K562 (cell line): Measurements from ENCODE around the gene PHF21A. TPM values are rescaled to one million over a fixed set of nuclear protein-coding genes. Genes with fewer than 3 reads are reported as not detected.

ENCODE experiments used
- ATAC-seq: fragments of 200-7000 bp; cut with Tn5 transposase; 3 replicates; pipeline ENCODE4 v1.9.1; 2020; ENCODE audit warnings: moderate library complexity
- BruUV-seq: library from RNA; stranded (reverse); fragments of 400-500 nt; replicated peaks from 2 replicates; lab custom pipeline; 2021; lab: Mats Ljungman, UMichigan
- CTCF ChIA-PET: fragments of 300-600 bp; formaldehyde crosslinking; extraction: SDS; loops from one replicate; lab custom pipeline; 2021; ENCODE audit warnings: low intra/inter-chr PET ratio; lab: Yijun Ruan, JAX
- POLR2A ChIA-PET: fragments of 300-600, 350-650 bp; sonication (Branson Sonifier 250); formaldehyde crosslinking; extraction: SDS; loops from one replicate; lab custom pipeline; 2021; ENCODE audit warnings: antibody characterized with exemption, inconsistent platforms; lab: Yijun Ruan, JAX
- DNase-seq, 4 experiments: peaks; one replicate each; pipeline versions ENCODE4 v3.0.0 to v3.0.0-alpha.2; 2011 to 2018; ENCODE audit warnings: low spot score in 3 of 4, mixed read lengths in 3 of 4; ENCODE audit errors: extremely low read depth in 1 of 4
- FAIRE-seq: peaks from 2 replicates; lab custom pipeline; 2011; peaks lifted over from hg19 to GRCh38; lab: Jason Lieb, UNC
- H2AFZ ChIP-seq: 2 replicates; pipeline ENCODE4 v1.6.0; 2011; ENCODE audit warnings: low read depth, low read length, control low read depth, inconsistent platforms
- H3K27ac ChIP-seq: fragments of 200-600 bp; 3 replicates; pipeline ENCODE4 v1.8.0; 2011; ENCODE audit warnings: low read depth, mild to moderate bottlenecking, control low read depth, inconsistent platforms, low read length, moderate library complexity, mixed read lengths; ENCODE audit errors: extremely low read depth
- H3K27me3 ChIP-seq, 2 experiments: fragments of 300-600 bp in 1 of 2; 2 replicates in 1 of 2; 3 replicates in 1 of 2; pipeline versions ENCODE4 v1.6.0 to v1.8.0; 2011; ENCODE audit warnings: inconsistent platforms in 2 of 2, low read length in 2 of 2, mild to moderate bottlenecking in 1 of 2, mixed read lengths in 1 of 2, moderate library complexity in 1 of 2; ENCODE audit not compliant: control insufficient read depth in 2 of 2, insufficient read depth in 2 of 2
- H3K36me3 ChIP-seq: fragments of 300-600 bp; 3 replicates; pipeline ENCODE4 v1.8.0; 2011; ENCODE audit warnings: mild to moderate bottlenecking, low read length, inconsistent platforms; ENCODE audit not compliant: control insufficient read depth, insufficient read depth
- H3K4me1 ChIP-seq, 2 experiments: fragments of 200-600 bp in 1 of 2; replicated peaks in 1 of 2; 2 replicates in 1 of 2; 3 replicates in 1 of 2; pipeline versions ENCODE4 v1.5.1 to v1.8.0; 2011; ENCODE audit warnings: inconsistent platforms in 2 of 2, low read length in 2 of 2, mild to moderate bottlenecking in 1 of 2, mixed read lengths in 1 of 2, moderate library complexity in 1 of 2; ENCODE audit not compliant: control insufficient read depth in 2 of 2, insufficient read depth in 2 of 2
- H3K4me2 ChIP-seq: 2 replicates; pipeline ENCODE4 v1.6.1; 2011; ENCODE audit warnings: low read length, control low read depth, inconsistent platforms, mixed read lengths; ENCODE audit not compliant: insufficient read depth
- H3K4me3 ChIP-seq: fragments of 200-600 bp; sonication (generic), shearing (Covaris generic); 2 replicates; pipeline ENCODE4 v1.5.1; 2016; ENCODE audit warnings: control low read depth, inconsistent platforms
- H3K79me2 ChIP-seq: fragments of 200-600 bp; 3 replicates; pipeline ENCODE4 v1.8.0; 2011; ENCODE audit warnings: low read length, inconsistent platforms; ENCODE audit not compliant: control insufficient read depth, insufficient read depth
- H3K9ac ChIP-seq, 2 experiments: 2 replicates each; pipeline versions ENCODE4 v1.6.0 to v1.6.1; 2011; ENCODE audit warnings: low read depth in 2 of 2, low read length in 2 of 2, control low read depth in 1 of 2, inconsistent platforms in 1 of 2, mild to moderate bottlenecking in 1 of 2, mixed read lengths in 1 of 2; ENCODE audit not compliant: insufficient read depth in 1 of 2
- H3K9me1 ChIP-seq: one replicate; pipeline ENCODE4 v1.6.0; 2011; ENCODE audit warnings: inconsistent platforms, mild to moderate bottlenecking, low read length, moderate library complexity; ENCODE audit not compliant: control insufficient read depth, insufficient read depth
- H3K9me3 ChIP-seq: replicated peaks from 2 replicates; pipeline ENCODE4 v1.5.1; 2011; ENCODE audit warnings: low read depth, low read length, inconsistent platforms; ENCODE audit not compliant: control insufficient read depth, insufficient read depth
- H4K20me1 ChIP-seq: replicated peaks from 2 replicates; pipeline ENCODE4 v1.6.1; 2011; ENCODE audit warnings: low read length, inconsistent platforms, mixed read lengths; ENCODE audit not compliant: control insufficient read depth, insufficient read depth
- ATF7 ChIP-seq: fragments of 450-650 bp; IDR thresholded peaks from 2 replicates; pipeline ENCODE4 v1.7.1; 2014; ENCODE audit warnings: mild to moderate bottlenecking, moderate library complexity
- ILK ChIP-seq: fragments of 450-650 bp; IDR thresholded peaks from 2 replicates; pipeline ENCODE4 v1.6.1; 2016; ENCODE audit warnings: missing genetic modification characterization, low read depth, mild to moderate bottlenecking, missing compliant biosample characterization, moderate library complexity, borderline replicate concordance
- KAT7 ChIP-seq: sonication (generic); formaldehyde crosslinking; IDR thresholded peaks from 2 replicates; pipeline ENCODE4 v1.8.0; 2022; ENCODE audit warnings: missing genetic modification reagents, mild to moderate bottlenecking, borderline replicate concordance
- TAF7 ChIP-seq: fragments of 450-650 bp; IDR thresholded peaks from 2 replicates; pipeline ENCODE4 v1.6.1; 2016; ENCODE audit warnings: missing genetic modification characterization, missing compliant biosample characterization
- TBP ChIP-seq: optimal IDR thresholded peaks from 2 replicates; pipeline ENCODE3; 2011; ENCODE audit warnings: low read depth, low read length, improper control_type of control experiment
- TRIM28 ChIP-seq: fragments of 450-650 bp; IDR thresholded peaks from 2 replicates; pipeline ENCODE4 v1.6.1; 2017
- ZFPM2 ChIP-seq: fragments of 250-450 bp; sonication (Bioruptor Pico); IDR thresholded peaks from 2 replicates; pipeline ENCODE4 v1.5.1; 2022; ENCODE audit warnings: mild to moderate bottlenecking
- ZKSCAN8 ChIP-seq: fragments of 200-800 bp; sonication (Bioruptor generic); IDR thresholded peaks from 2 replicates; pipeline ENCODE4 v1.6.1; 2016; ENCODE audit warnings: missing genetic modification characterization, missing compliant biosample characterization
- ZNF76 ChIP-seq: fragments of 250-450 bp; sonication (Bioruptor Pico); IDR thresholded peaks from 2 replicates; pipeline ENCODE4 v1.4.0; 2020; ENCODE audit warnings: mild to moderate bottlenecking, moderate library complexity, borderline replicate concordance
- WGBS: fragments of 100-300 bp; shearing (Covaris generic); methylation state at CpG from one replicate; pipeline ENCODE4 v1.1.6; 2016; ENCODE audit warnings: low coverage, mixed read lengths; ENCODE audit not compliant: insufficient coverage; ENCODE audit errors: missing lambda C conversion rate; 5-methylcytosine and 5-hydroxymethylcytosine counted together
- in situ Hi-C: fragments of 300-500 bp; cut with MboI; formaldehyde crosslinking; loops from 4 replicates; pipeline ENCODE4 v1.15.0; 2018; ENCODE audit warnings: inconsistent platforms, mixed read lengths
- intact Hi-C: fragments of 100-400 bp; cut with micrococcal nuclease; formaldehyde crosslinking; loops from 2 replicates; pipeline ENCODE4 v1.14.2; 2022
- polyA plus RNA-seq, 8 experiments: library from polyadenylated mRNA; depleted of rRNA in 4 of 8; stranded (reverse) in 5 of 8; unstranded in 3 of 8; fragments of >200 nt; fragmentation: Nextera tagmentation in 2 of 8; fragmentation: Illumina TruSeq in 1 of 8; extraction: Ambion mirVana in 2 of 8; extraction: Trizol in 1 of 8; gene quantifications; 2 replicates each; pipeline versions ENCODE4 v1.2.1 to v1.2.3, GENCODE V29; 2011 to 2014; ENCODE audit warnings: inconsistent platforms in 1 of 8, missing spikeins in 1 of 8
- total RNA-seq, 7 experiments: library from RNA; depleted of rRNA in 6 of 7; stranded (reverse); fragments of >200 nt in 6 of 7; fragmentation: Illumina TruSeq in 2 of 7; extraction: Trizol in 2 of 7; gene quantifications; 2 replicates each; pipeline versions ENCODE4 v1.2.1 to v1.2.3, GENCODE V29; 2011 to 2021; ENCODE audit warnings: low replicate concordance in 1 of 7
- TF ChIP-seq, protein P1 (sequence below): fragments of 250-450 bp; sonication (Bioruptor Pico); IDR thresholded peaks from 2 replicates; pipeline ENCODE4 v1.4.0; 2020; ENCODE audit warnings: mild to moderate bottlenecking, moderate library complexity

PHF21A gene
- total and polyA plus RNA-seq, 9 of the 15 experiments (the other 6 are each of a cell fraction or from before 2014, with no cell fraction given), result 1.5 to 32.4 (median 10.7) TPM

DNA sequence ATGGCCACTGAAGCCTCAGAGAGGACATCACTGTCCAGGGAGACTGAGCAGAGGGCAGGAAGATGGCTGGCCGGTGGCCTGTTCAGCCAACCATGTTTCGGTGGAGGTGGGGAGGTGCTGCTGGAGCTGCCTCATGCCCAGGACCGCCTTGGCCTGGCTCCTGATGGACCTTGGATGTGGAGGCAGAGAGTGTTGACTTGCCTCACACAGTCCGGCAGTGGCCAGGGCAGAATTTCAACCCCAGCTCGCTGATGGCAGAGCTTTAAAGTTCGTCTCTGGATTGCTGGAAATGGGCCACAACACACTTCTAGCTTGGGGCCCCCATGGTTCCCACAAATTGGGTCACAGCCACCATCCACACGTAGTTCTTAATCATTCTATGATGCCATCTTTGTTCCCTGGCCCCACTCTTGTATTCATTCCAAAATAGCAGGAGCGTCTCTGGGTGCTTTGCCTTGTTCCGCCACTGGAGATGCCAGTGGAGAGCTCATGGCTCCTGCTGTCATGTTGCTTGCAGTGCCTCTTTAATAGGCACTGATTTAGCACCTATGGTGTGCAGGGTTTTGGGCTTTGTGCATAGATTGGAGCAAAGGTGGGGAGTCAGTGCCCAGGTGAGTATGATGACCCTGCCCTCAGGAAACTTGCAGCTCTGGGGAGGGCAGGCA, 230.2 kb downstream of the PHF21A start:
- Histone ChIP-seq H3K36me3 (no peaks in the 10 kb centered on the region), H3K79me2 (no peaks in the 10 kb centered on the region), H4K20me1 (peaks cover 19% of the 10 kb centered on the region), H3K9ac (no peak overlapping the region; a peak in 1 of 4 replicates), H2AFZ (no peak overlapping the region), H3K4me3 (no peak overlapping the region), H3K27ac (no peak overlapping the region), H3K4me1 (peaks cover 0 to 11% of the 10 kb centered on the region in 2 experiments; a peak in 1 of 5 replicates), H3K27me3 (no peaks in the 10 kb centered on the region; a peak in 1 of 5 replicates), H3K9me3 (no peaks in the 10 kb centered on the region), H3K9me1 (no peaks in the 10 kb centered on the region), H3K4me2 (no peak overlapping the region)
- FAIRE-seq (no peak), DNase-seq (no peak), ATAC-seq (no peak)
- no peak for TF ChIP-seq TBP
- TF ChIP-seq, protein P1, sequence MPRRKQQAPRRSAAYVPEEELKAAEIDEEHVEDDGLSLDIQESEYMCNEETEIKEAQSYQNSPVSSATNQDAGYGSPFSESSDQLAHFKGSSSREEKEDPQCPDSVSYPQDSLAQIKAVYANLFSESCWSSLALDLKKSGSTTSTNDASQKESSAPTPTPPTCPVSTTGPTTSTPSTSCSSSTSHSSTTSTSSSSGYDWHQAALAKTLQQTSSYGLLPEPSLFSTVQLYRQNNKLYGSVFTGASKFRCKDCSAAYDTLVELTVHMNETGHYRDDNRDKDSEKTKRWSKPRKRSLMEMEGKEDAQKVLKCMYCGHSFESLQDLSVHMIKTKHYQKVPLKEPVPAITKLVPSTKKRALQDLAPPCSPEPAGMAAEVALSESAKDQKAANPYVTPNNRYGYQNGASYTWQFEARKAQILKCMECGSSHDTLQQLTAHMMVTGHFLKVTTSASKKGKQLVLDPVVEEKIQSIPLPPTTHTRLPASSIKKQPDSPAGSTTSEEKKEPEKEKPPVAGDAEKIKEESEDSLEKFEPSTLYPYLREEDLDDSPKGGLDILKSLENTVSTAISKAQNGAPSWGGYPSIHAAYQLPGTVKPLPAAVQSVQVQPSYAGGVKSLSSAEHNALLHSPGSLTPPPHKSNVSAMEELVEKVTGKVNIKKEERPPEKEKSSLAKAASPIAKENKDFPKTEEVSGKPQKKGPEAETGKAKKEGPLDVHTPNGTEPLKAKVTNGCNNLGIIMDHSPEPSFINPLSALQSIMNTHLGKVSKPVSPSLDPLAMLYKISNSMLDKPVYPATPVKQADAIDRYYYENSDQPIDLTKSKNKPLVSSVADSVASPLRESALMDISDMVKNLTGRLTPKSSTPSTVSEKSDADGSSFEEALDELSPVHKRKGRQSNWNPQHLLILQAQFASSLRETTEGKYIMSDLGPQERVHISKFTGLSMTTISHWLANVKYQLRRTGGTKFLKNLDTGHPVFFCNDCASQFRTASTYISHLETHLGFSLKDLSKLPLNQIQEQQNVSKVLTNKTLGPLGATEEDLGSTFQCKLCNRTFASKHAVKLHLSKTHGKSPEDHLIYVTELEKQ, result no peak
- TF ChIP-seq ATF7, result no peak
- TF ChIP-seq ILK (tag), result no peak
- TF ChIP-seq ZKSCAN8 (CRISPR knock-in tag), result no peak
- no peak for TF ChIP-seq ZNF76 (CRISPR knock-in tag)
- TF ChIP-seq ZFPM2, result no peak
- no peak for TF ChIP-seq TAF7 (tag)
- TF ChIP-seq TRIM28, result no peak
- TF ChIP-seq KAT7, result no peak
- in situ Hi-C loops, result no loop called here
- intact Hi-C loops, result no loop called here
- POLR2A ChIA-PET, result interaction anchor here (1.5 kb wide), 1 partner anchor 10 kb away, joined by 5 read pairs; no protein-coding TSS in a partner anchor
- WGBS, result 22% methylated on average over 9 of the region's 9 CpGs
- CTCF ChIA-PET, result no interaction called here
- no TSS peak for BruUV-seq
